K562 treated with DMSO at 1 percent for 12 hours (cell line): Measurements from ENCODE around the gene FAM229B. TPM values are rescaled to one million over a fixed set of nuclear protein-coding genes. Genes with fewer than 3 reads are reported as not detected.

Source experiments
- total RNA-seq: library from RNA; unstranded; fragments of 300-600 nt; gene quantifications from 2 replicates; pipeline ENCODE4 v1.2.3, GENCODE V29; 2022; ENCODE audit not compliant: insufficient read depth

FAM229B gene
- total RNA-seq = 5.4 and 6.9 TPM in 2 replicates

GRCh38 chr6:112087136-112087911 lies at the start of gene FAM229B, which contains the start of gene TUBE1:
Gene FAM229B (plus strand): TSS chr6:112087591. CDS start chr6:112099284, 11,693 bp downstream.
Gene TUBE1 (minus strand): TSS chr6:112087482. CDS start chr6:112087434, 48 bp downstream.

GRCh38 chr6:112054001-112054400 lies 33.4 kb upstream of the FAM229B start, which contains the start of gene CCN6:
Gene CCN6 (plus strand): TSS chr6:112054104. CDS start chr6:112054358, 254 bp downstream.

Other genes with a start within 250 kb of the FAM229B start
- 9.6 and 27.2 TPM in 2 replicates for gene FYN, start 214.1 kb upstream of the FAM229B start, total RNA-seq
- gene CCN6, start 33.5 kb upstream of the FAM229B start, total RNA-seq = not detected in 2 replicates
- gene TUBE1, start 109 bp upstream of the FAM229B start, total RNA-seq = 5.7 and 13.9 TPM in 2 replicates
- gene LAMA4, start 167.0 kb downstream of the FAM229B start, total RNA-seq = not detected in 2 replicates